Prostate gland (tissue), 2 donors: ENCODE measurements around the gene CSPG4. TPM values are rescaled to one million over a fixed set of nuclear protein-coding genes. Genes with fewer than 3 reads are reported as not detected.

ENCODE experiments used
- DNase-seq: peaks from one replicate; pipeline ENCODE4 v3.0.0-alpha.2; 2019; ENCODE audit warnings: low spot score
- H3K27ac ChIP-seq, 2 donors: fragments of 200-600 bp; sonication (generic); 2 replicates each; pipeline ENCODE4 v1.5.1; 2017 to 2019
- H3K27me3 ChIP-seq: fragments of 200-600 bp; sonication (generic); replicated peaks from 2 replicates; pipeline ENCODE4 v1.5.1; 2019; ENCODE audit not compliant: insufficient read depth
- H3K36me3 ChIP-seq, 2 donors: fragments of 200-600 bp; sonication (generic); 1 replicate in 1 of 2; 2 replicates in 1 of 2; pipeline versions ENCODE4 v1.5.1 to v1.8.1; 2017 to 2019
- H3K4me1 ChIP-seq: fragments of 200-600 bp; sonication (generic); replicated peaks from 2 replicates; pipeline ENCODE4 v1.5.1; 2019
- H3K4me3 ChIP-seq, 2 donors: fragments of 200-600 bp; sonication (generic); 2 replicates each; pipeline ENCODE4 v1.5.1; 2017 to 2019
- H3K9me3 ChIP-seq: fragments of 200-600 bp; sonication (generic); 2 replicates; pipeline ENCODE4 v1.5.1; 2017
- POLR2A ChIP-seq: fragments of 450-650 bp; IDR thresholded peaks from one replicate; pipeline ENCODE4 v1.6.1; 2016; ENCODE audit warnings: antibody characterized with exemption, mild to moderate bottlenecking
- POLR2AphosphoS5 ChIP-seq: sonication (generic); formaldehyde crosslinking; IDR thresholded peaks from one replicate; pipeline ENCODE4 v1.6.1; 2017; ENCODE audit warnings: antibody characterized with exemption
- WGBS: methylation state at CpG from one replicate; pipeline ENCODE4 v1.1.5; 2018; 5-methylcytosine and 5-hydroxymethylcytosine counted together
- intact Hi-C: fragments of 100-400 bp; cut with DNase I; formaldehyde crosslinking; loops from one replicate; pipeline ENCODE4 v1.14.2; 2022
- total RNA-seq, 2 donors: library from RNA; depleted of rRNA; stranded (reverse); fragments of >200 nt; gene quantifications; one replicate each; pipeline ENCODE4 v1.1.0, GENCODE V29; 2016
- TF ChIP-seq, protein P1 (sequence below), 4 experiments: fragments of 200-600 bp in 2 of 4; fragments of 450-650 bp in 2 of 4; sonication (generic) in 2 of 4; IDR thresholded peaks; 1 replicate in 3 of 4; 2 replicates in 1 of 4; pipeline ENCODE4 v1.5.1; 2016 to 2019; ENCODE audit warnings: antibody characterized with exemption in 4 of 4, mild to moderate bottlenecking in 2 of 4, moderate library complexity in 2 of 4

Gene CSPG4
- total RNA-seq, 2 donors from 2014 or later = 14.3 to 29.4 TPM

DNA sequence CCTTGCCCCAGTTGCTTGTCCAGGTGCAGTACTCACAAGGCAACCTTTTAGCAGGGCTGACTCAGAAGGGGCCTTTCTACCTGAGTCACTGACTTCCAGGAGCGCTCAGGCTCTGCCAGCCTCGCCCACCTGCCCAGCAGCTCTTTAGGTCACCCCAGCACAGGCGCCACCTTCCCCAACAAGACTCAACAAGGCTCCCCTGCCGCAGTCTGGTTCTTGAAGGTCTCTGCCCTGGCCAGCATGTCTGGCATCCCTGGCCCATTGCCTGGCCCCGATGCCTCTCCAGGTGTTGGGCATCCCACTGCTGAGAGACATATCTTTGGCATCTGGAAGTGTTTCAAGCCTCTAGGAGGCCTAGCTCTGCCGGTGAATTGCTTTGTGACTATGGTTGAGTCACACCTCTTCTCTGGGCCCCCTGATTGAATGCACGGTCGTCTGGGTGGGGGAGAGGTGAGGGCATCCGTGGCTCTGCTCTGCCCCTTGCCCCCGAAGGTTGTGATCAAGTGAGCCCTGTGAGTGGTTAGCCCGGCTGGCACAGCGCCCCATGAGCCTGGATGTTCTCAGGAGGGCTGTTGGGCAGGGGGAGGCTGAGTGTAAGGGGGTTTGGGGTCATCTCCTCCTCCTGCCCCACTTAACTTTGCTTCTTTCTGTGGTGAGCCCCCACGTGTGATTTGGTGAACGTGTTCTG, 43.3 kb downstream of the CSPG4 start:
- no peak for DNase-seq
- H3K27me3 ChIP-seq = no peaks in the 10 kb centered on the region
- H3K4me1 ChIP-seq = peaks cover 6% of the 10 kb centered on the region
- no peak overlapping the region for H3K4me3 ChIP-seq
- no peaks in the 10 kb centered on the region for H3K9me3 ChIP-seq
- TF ChIP-seq POLR2AphosphoS5 (no peak), POLR2A (no peak)
- TF ChIP-seq, protein P1, sequence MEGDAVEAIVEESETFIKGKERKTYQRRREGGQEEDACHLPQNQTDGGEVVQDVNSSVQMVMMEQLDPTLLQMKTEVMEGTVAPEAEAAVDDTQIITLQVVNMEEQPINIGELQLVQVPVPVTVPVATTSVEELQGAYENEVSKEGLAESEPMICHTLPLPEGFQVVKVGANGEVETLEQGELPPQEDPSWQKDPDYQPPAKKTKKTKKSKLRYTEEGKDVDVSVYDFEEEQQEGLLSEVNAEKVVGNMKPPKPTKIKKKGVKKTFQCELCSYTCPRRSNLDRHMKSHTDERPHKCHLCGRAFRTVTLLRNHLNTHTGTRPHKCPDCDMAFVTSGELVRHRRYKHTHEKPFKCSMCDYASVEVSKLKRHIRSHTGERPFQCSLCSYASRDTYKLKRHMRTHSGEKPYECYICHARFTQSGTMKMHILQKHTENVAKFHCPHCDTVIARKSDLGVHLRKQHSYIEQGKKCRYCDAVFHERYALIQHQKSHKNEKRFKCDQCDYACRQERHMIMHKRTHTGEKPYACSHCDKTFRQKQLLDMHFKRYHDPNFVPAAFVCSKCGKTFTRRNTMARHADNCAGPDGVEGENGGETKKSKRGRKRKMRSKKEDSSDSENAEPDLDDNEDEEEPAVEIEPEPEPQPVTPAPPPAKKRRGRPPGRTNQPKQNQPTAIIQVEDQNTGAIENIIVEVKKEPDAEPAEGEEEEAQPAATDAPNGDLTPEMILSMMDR (IDR thresholded peaks at IDR 0.05) = no peak
- 60% methylated on average over 14 of the region's 14 CpGs for WGBS
- intact Hi-C loops = no loop called here
- no peak overlapping the region for H3K27ac ChIP-seq
- H3K36me3 ChIP-seq = no peaks in the 10 kb centered on the region

DNA sequence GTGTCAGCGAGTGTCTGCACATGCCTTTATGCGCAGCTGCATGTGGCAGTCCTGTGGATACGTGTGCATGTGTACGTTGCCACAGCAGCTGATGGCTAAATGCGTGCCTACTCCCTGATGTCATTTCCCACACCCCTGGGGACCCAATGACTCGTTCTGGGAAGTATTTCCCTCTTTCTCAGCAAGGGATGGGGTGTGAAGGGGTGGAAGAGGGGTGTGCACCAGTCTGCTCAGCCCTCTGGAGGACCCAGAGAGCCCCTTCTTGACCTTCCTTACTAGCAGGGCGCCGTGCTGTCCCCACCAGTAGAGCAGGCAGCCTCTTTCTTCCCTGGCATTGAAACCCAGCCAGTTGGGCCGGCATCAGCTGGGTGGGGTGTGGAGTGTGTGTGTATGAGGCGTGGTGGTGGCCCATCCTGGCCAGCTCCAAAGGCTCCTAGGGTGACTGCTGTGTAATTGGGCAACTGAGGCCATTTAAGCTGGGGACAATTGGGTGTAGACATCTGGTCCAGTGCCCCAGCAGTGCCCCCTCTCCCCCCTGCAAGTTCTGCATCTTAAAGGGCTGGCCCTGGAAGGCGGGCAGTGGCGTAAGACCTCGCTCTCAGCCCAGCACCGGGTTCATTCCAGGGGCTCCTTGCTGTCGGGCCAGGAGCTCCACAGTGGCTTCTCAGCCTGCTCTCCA, 45.7 kb downstream of the CSPG4 start:
- no peaks in the 10 kb centered on the region for H3K27me3 ChIP-seq
- no peak for DNase-seq
- 74% methylated on average over 15 of the region's 15 CpGs for WGBS
- TF ChIP-seq POLR2A (no peak), POLR2AphosphoS5 (no peak)
- TF ChIP-seq, protein P1 (IDR thresholded peaks at IDR 0.05) = no peak
- H3K36me3 ChIP-seq = no peaks in the 10 kb centered on the region
- H3K4me3 ChIP-seq = no peak overlapping the region
- no peak overlapping the region for H3K27ac ChIP-seq
- no peaks in the 10 kb centered on the region for H3K9me3 ChIP-seq
- intact Hi-C loops = no loop called here
- no peaks in the 10 kb centered on the region for H3K4me1 ChIP-seq

DNA sequence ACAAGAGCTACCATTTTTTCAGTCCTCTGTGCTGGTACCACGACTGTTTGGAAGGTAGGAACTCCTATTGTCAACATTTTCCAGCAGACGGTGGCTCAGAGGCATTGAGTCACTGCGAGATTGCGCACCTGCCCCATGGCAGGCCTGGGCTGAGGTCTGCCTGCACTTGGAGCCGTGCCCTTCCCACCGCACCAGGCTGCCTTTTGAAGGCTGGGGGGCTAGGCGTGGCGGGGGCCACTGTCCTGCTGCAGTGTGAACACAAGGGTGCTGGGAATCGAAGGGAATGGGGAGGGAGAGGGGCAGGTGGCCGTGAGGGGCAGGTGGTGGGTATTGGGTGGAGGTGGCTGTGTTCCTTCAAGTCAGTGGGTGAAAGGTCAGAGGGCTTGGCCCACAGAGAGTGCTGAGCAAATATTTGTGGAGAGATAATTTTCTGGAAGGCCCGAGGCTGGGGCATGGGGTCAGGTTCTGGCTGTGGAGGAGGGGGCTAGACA, 48.7 kb downstream of the CSPG4 start:
- H3K9me3 ChIP-seq = no peaks in the 10 kb centered on the region
- DNase-seq = no peak
- no peak overlapping the region for H3K27ac ChIP-seq
- 70% methylated on average over 11 of the region's 11 CpGs for WGBS
- TF ChIP-seq POLR2AphosphoS5 (no peak), POLR2A (no peak)
- TF ChIP-seq, protein P1 (IDR thresholded peaks at IDR 0.05) = no peak
- intact Hi-C loops = no loop called here
- H3K27me3 ChIP-seq = no peaks in the 10 kb centered on the region
- peaks cover 11% of the 10 kb centered on the region for H3K4me1 ChIP-seq
- no peak overlapping the region for H3K4me3 ChIP-seq
- H3K36me3 ChIP-seq = no peaks in the 10 kb centered on the region

DNA sequence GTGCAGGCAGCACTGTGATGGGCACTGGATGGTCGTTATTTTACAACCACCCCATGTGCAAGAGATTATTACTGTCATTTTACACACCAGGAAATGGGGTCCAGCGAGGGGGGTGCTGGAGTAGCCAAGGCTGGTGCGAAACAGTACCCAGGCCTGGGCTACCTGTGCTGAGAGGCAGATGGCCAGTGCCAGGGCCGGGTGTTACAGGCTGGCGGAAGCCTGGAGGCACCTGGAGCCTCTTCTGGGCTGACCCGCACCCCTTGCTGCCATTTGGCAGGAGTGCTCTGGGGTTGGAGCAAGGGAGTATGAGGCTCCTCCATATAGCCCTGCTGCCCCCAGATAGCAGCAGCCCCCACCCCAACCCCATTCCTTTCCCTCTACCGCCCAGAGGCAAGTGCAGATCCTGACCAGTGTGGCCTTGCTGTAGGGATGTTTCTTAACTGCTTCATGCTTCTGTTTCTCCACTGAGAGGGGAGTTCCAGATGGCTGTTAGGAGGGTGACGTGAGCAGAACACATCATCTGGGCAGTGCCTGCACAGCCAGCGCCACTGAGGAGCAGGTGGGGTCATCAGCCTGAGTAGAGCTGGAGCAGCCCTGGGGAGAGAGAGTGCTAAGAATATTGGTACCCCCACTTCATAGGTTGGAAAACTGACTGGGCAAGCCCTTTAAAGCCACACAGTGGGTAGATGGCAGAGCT, 49.7 kb downstream of the CSPG4 start:
- intact Hi-C loops = no loop called here
- H3K36me3 ChIP-seq = no peaks in the 10 kb centered on the region
- no peaks in the 10 kb centered on the region for H3K27me3 ChIP-seq
- H3K4me3 ChIP-seq = no peak overlapping the region
- H3K4me1 ChIP-seq = peaks cover 11% of the 10 kb centered on the region
- no peak overlapping the region for H3K27ac ChIP-seq
- no peak for DNase-seq
- H3K9me3 ChIP-seq = no peaks in the 10 kb centered on the region
- TF ChIP-seq, protein P1 (IDR thresholded peaks at IDR 0.05) = no peak
- no peak for TF ChIP-seq POLR2AphosphoS5
- TF ChIP-seq POLR2A = no peak
- 95% methylated on average over 9 of the region's 9 CpGs for WGBS
